Urothelium cell line (cell line): ENCODE data around the gene BRSK2.
"Not testable (repeated sequence)": the region's sequence is repeated elsewhere in the genome, so short reads cannot be mapped to it uniquely, and the experiment has no call there.

ENCODE experiments used
- DNase-seq: peaks from one replicate; pipeline ENCODE4 v3.0.0; 2011; ENCODE audit warnings: low spot score, mixed read lengths
- FAIRE-seq: peaks from 2 replicates; lab custom pipeline; 2011; peaks lifted over from hg19 to GRCh38; lab: Jason Lieb, UNC

Gene BRSK2

GRCh38 chr11:1433568-1433967, 43.8 kb downstream of the BRSK2 start:
- DNase-seq = no peak
- no peak for FAIRE-seq

GRCh38 chr11:1433977-1434640, 44.4 kb downstream of the BRSK2 start:
- FAIRE-seq (no peak), DNase-seq (no peak)

GRCh38 chr11:1435479-1435819, 45.7 kb downstream of the BRSK2 start:
- not testable (repeated sequence) for FAIRE-seq, DNase-seq

GRCh38 chr11:1435820-1436467, 46.2 kb downstream of the BRSK2 start:
- FAIRE-seq (no peak), DNase-seq (no peak)

GRCh38 chr11:1436468-1437039, 46.8 kb downstream of the BRSK2 start:
- DNase-seq = no peak
- FAIRE-seq = no peak

GRCh38 chr11:1437500-1437899, 47.8 kb downstream of the BRSK2 start:
- DNase-seq (no peak), FAIRE-seq (no peak)

- FAIRE-seq (no peak), DNase-seq (no peak)
Observed at GRCh38 chr11:1438261-1438966, 48.7 kb downstream of the BRSK2 start.

- DNase-seq (no peak), FAIRE-seq (no peak)
Observed at GRCh38 chr11:1438967-1439330, 49.2 kb downstream of the BRSK2 start.

GRCh38 chr11:1439341-1439740, 49.6 kb downstream of the BRSK2 start:
- no peak for FAIRE-seq

GRCh38 chr11:1440066-1440465, 50.3 kb downstream of the BRSK2 start:
- DNase-seq (no peak), FAIRE-seq (no peak)

More at GRCh38 chr11:1439341-1439740, 49.6 kb downstream of the BRSK2 start:
- DNase-seq = no peak

GRCh38 chr11:1440496-1440895, 50.8 kb downstream of the BRSK2 start:
- no peak for FAIRE-seq
- no peak for DNase-seq

- FAIRE-seq (no peak), DNase-seq (no peak)
Observed at GRCh38 chr11:1442163-1442562, 52.4 kb downstream of the BRSK2 start.

GRCh38 chr11:1442807-1443366, 53.2 kb downstream of the BRSK2 start:
- no peak for FAIRE-seq
- DNase-seq = no peak

GRCh38 chr11:1443737-1444136, 54.0 kb downstream of the BRSK2 start:
- FAIRE-seq (no peak), DNase-seq (no peak)

GRCh38 chr11:1444321-1444720, 54.6 kb downstream of the BRSK2 start:
- DNase-seq = no peak
- no peak for FAIRE-seq

GRCh38 chr11:1444823-1445422, 55.2 kb downstream of the BRSK2 start:
- no peak for FAIRE-seq
- DNase-seq = no peak

GRCh38 chr11:1445741-1446445, 56.2 kb downstream of the BRSK2 start:
- DNase-seq (no peak), FAIRE-seq (no peak)

GRCh38 chr11:1446623-1447022, 56.9 kb downstream of the BRSK2 start:
- no peak for FAIRE-seq

GRCh38 chr11:1447845-1448825, 58.4 kb downstream of the BRSK2 start:
- DNase-seq = no peak
- FAIRE-seq = no peak

More at GRCh38 chr11:1446623-1447022, 56.9 kb downstream of the BRSK2 start:
- DNase-seq = no peak
